Epithelial cell of umbilical artery (primary cell): Measurements from ENCODE around the gene TRIM43. TPM values are rescaled to one million over a fixed set of nuclear protein-coding genes. Genes with fewer than 3 reads are reported as not detected.

Source experiments
- total RNA-seq: library from RNA; depleted of rRNA; stranded (reverse); fragments of >200 nt; gene quantifications from 2 replicates; pipeline ENCODE4 v1.2.3, GENCODE V29; 2014

Gene TRIM43
- total RNA-seq = not detected in 2 replicates

GRCh38 chr2:95591701-95592100 lies at the start of gene TRIM43:
Gene TRIM43, plus strand, starts transcription at chr2:95592001. Its CDS starts 2,023 bp downstream, at chr2:95594024.

Other genes starting within 250 kb of the TRIM43 start
- gene FAHD2A, start 189.3 kb upstream of the TRIM43 start, total RNA-seq = 42.2 and 56.4 TPM in 2 replicates
- not detected in 2 replicates for gene TRIM43B, start 107.2 kb upstream of the TRIM43 start, total RNA-seq